Fibroblast of the aortic adventitia (primary cell): ENCODE results near the gene MAP10. TPM values are rescaled to one million over a fixed set of nuclear protein-coding genes. Genes with fewer than 3 reads are reported as not detected.
A peak's percentile ranks its signal among the peaks of the same experiment; 100 is the strongest.

Source experiments
- DNase-seq: peaks from one replicate; pipeline ENCODE4 v3.0.0-alpha.2; 2010; ENCODE audit warnings: low read depth
- H3K4me3 ChIP-seq: 2 replicates; pipeline ENCODE4 v1.5.1; 2011; ENCODE audit warnings: low read depth, mild to moderate bottlenecking, control low read depth, low read length, moderate library complexity
- CTCF ChIP-seq: IDR thresholded peaks from 2 replicates; pipeline ENCODE4 v1.5.1; 2011; ENCODE audit warnings: mild to moderate bottlenecking, low read length, control low read depth, inconsistent platforms; ENCODE audit not compliant: insufficient read depth
- total RNA-seq: library from RNA; depleted of rRNA; stranded (reverse); fragments of >200 nt; gene quantifications from 2 replicates; pipeline ENCODE4 v1.2.3, GENCODE V29; 2012; ENCODE audit warnings: low replicate concordance

MAP10 gene
- total RNA-seq, 1 donor: 1.9 TPM

GRCh38 chr1:232797856-232798510 is 7.2 kb upstream of the MAP10 start:
- H3K4me3 ChIP-seq: no peak overlapping the region
- TF ChIP-seq CTCF: no peak
- DNase-seq: no peak

GRCh38 chr1:232798920-232799319 is 6.3 kb upstream of the MAP10 start:
- no peak overlapping the region for H3K4me3 ChIP-seq
- no peak for DNase-seq
- no peak for TF ChIP-seq CTCF

GRCh38 chr1:232806186-232806510 is 932 bp downstream of the MAP10 start:
- H3K4me3 ChIP-seq: peak overlapping the region; percentile 70
- TF ChIP-seq CTCF: no peak
- DNase-seq: no peak

GRCh38 chr1:232810856-232811255 is 5.6 kb downstream of the MAP10 start:
- DNase-seq: peak; percentile 29
- no peak for TF ChIP-seq CTCF
- no peak overlapping the region for H3K4me3 ChIP-seq

GRCh38 chr1:232812560-232812959 is 7.3 kb downstream of the MAP10 start:
- no peak for DNase-seq
- TF ChIP-seq CTCF: no peak

GRCh38 chr1:232813097-232813496 is 7.9 kb downstream of the MAP10 start:
- TF ChIP-seq CTCF: no peak
- H3K4me3 ChIP-seq: no peak overlapping the region
- DNase-seq: no peak

More at GRCh38 chr1:232812560-232812959, 7.3 kb downstream of the MAP10 start:
- no peak overlapping the region for H3K4me3 ChIP-seq

- H3K4me3 ChIP-seq: no peak overlapping the region
- DNase-seq: no peak
- no peak for TF ChIP-seq CTCF
Measured at GRCh38 chr1:232813760-232814159, 8.5 kb downstream of the MAP10 start.
